ENCODE results near the gene MSI1. TPM values are rescaled to one million over a fixed set of nuclear protein-coding genes. Genes with fewer than 3 reads are reported as not detected.

MSI1 gene
- total and polyA plus RNA-seq, 2 of the 13 experiments (the other 11 are each of a cell fraction or from before 2014, with no cell fraction given): 0.09 to 0.46 TPM

DNA sequence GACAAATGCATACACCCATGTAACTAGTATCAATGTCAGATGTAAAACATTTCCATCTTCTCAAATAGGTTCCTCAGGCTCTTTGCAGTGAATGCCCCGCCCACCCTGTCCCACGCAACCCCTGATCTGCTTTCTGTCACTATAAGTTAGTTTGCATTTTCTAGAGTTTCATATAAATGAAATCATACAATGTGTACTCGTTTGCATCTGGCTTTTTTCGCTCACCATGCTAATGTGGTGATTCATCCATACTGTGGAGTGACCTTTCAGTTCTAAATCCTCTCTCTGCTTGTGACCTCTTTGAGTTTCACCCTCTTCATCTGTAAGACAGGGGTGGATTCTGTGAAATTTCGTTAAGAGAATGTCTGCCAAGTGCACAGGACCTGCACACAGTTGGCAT is 30.6 kb upstream of the MSI1 start:
- Histone ChIP-seq H3K4me2 (ENCODE audit: low read depth, low read length) (no peak overlapping the region), H3K9ac (ENCODE audit: insufficient read depth, low read depth, low read length) (no peak overlapping the region)

More for the DNA sequence above, 30.6 kb upstream of the MSI1 start:
- H4K20me1 ChIP-seq (ENCODE audit: insufficient read depth, low read length): no peaks in the 10 kb centered on the region
- FAIRE-seq: no peak
- intact Hi-C loops (cut with micrococcal nuclease; ENCODE audit: unreplicated experiment) (no loop called here), in situ Hi-C loops (cut with HindIII; ENCODE audit: extremely low pct_ligation_motif_present, low pct_unique_long_range_greater_than_20kb) (no loop called here)
- ChIA-PET CTCF (ENCODE audit: low intra/inter-chr PET ratio, low total read pairs) (interaction anchor here (0.6 kb wide), 1 partner anchor 1833 kb away, joined by 3 read pairs; no protein-coding TSS in a partner anchor), POLR2A (no interaction called here)
- no peak for DNase-seq (ENCODE audit: low spot score)
- WGBS (ENCODE audit: low lambda C conversion rate): 17% methylated on average over 5 of the region's 5 CpGs
- H3K9me3 ChIP-seq (ENCODE audit: low read length): no peaks in the 10 kb centered on the region
- H3K4me1 ChIP-seq (ENCODE audit: insufficient read depth, low read length): peaks cover 12% of the 10 kb centered on the region
- no peak overlapping the region for H3K27ac ChIP-seq (ENCODE audit: extremely low read length, insufficient read depth, low read length)
- no peak for TF ChIP-seq NFIB (CRISPR knock-in tag; IDR thresholded peaks at IDR 0.05; ENCODE audit: borderline replicate concordance)
- TF ChIP-seq CREB1 (IDR thresholded peaks at IDR 0.05): no peak
- TF ChIP-seq CREB1 (CRISPR knock-in tag; IDR thresholded peaks at IDR 0.05): no peak
- TF ChIP-seq, protein P1, sequence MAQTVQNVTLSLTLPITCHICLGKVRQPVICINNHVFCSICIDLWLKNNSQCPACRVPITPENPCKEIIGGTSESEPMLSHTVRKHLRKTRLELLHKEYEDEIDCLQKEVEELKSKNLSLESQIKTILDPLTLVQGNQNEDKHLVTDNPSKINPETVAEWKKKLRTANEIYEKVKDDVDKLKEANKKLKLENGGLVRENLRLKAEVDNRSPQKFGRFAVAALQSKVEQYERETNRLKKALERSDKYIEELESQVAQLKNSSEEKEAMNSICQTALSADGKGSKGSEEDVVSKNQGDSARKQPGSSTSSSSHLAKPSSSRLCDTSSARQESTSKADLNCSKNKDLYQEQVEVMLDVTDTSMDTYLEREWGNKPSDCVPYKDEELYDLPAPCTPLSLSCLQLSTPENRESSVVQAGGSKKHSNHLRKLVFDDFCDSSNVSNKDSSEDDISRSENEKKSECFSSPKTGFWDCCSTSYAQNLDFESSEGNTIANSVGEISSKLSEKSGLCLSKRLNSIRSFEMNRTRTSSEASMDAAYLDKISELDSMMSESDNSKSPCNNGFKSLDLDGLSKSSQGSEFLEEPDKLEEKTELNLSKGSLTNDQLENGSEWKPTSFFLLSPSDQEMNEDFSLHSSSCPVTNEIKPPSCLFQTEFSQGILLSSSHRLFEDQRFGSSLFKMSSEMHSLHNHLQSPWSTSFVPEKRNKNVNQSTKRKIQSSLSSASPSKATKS (CRISPR knock-in tag; IDR thresholded peaks at IDR 0.05): no peak
- no peak for TF ChIP-seq ZNF10 (CRISPR knock-in tag; IDR thresholded peaks at IDR 0.05; ENCODE audit: borderline replicate concordance, low read depth)
- TF ChIP-seq ZNF761 (CRISPR knock-in tag; conservative IDR thresholded peaks at IDR 0.05): no peak
- no peak for TF ChIP-seq MYNN (CRISPR knock-in tag; IDR thresholded peaks at IDR 0.05; ENCODE audit: low read depth)
- TF ChIP-seq, protein P2, sequence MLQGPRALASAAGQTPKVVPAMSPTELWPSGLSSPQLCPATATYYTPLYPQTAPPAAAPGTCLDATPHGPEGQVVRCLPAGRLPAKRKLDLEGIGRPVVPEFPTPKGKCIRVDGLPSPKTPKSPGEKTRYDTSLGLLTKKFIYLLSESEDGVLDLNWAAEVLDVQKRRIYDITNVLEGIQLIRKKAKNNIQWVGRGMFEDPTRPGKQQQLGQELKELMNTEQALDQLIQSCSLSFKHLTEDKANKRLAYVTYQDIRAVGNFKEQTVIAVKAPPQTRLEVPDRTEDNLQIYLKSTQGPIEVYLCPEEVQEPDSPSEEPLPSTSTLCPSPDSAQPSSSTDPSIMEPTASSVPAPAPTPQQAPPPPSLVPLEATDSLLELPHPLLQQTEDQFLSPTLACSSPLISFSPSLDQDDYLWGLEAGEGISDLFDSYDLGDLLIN (CRISPR knock-in tag; IDR thresholded peaks at IDR 0.05; ENCODE audit: borderline replicate concordance): no peak
- TF ChIP-seq, protein P3, sequence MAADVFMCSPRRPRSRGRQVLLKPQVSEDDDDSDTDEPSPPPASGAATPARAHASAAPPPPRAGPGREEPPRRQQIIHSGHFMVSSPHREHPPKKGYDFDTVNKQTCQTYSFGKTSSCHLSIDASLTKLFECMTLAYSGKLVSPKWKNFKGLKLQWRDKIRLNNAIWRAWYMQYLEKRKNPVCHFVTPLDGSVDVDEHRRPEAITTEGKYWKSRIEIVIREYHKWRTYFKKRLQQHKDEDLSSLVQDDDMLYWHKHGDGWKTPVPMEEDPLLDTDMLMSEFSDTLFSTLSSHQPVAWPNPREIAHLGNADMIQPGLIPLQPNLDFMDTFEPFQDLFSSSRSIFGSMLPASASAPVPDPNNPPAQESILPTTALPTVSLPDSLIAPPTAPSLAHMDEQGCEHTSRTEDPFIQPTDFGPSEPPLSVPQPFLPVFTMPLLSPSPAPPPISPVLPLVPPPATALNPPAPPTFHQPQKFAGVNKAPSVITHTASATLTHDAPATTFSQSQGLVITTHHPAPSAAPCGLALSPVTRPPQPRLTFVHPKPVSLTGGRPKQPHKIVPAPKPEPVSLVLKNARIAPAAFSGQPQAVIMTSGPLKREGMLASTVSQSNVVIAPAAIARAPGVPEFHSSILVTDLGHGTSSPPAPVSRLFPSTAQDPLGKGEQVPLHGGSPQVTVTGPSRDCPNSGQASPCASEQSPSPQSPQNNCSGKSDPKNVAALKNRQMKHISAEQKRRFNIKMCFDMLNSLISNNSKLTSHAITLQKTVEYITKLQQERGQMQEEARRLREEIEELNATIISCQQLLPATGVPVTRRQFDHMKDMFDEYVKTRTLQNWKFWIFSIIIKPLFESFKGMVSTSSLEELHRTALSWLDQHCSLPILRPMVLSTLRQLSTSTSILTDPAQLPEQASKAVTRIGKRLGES (CRISPR knock-in tag; IDR thresholded peaks at IDR 0.05; ENCODE audit: borderline replicate concordance): no peak
- no peak for TF ChIP-seq ZNF746 (CRISPR knock-in tag; IDR thresholded peaks at IDR 0.05)
- no peak for TF ChIP-seq DMAP1 (CRISPR knock-in tag; IDR thresholded peaks at IDR 0.05)
- no peak for TF ChIP-seq ARNT2 (CRISPR knock-in tag; IDR thresholded peaks at IDR 0.05; ENCODE audit: low read depth)
- TF ChIP-seq ZNF251 (CRISPR knock-in tag; IDR thresholded peaks at IDR 0.05): no peak
- no peaks in the 10 kb centered on the region for H3K36me3 ChIP-seq (replicated peaks in 1 of 2; ENCODE audit: control insufficient read depth in 1 of 2, insufficient read depth in 2 of 2, low read length in 2 of 2)
- no TSS peak for BruUV-seq (replicated peaks)
- no peaks in the 10 kb centered on the region for H3K79me2 ChIP-seq (ENCODE audit: insufficient read depth, low read length)
- H3K27me3 ChIP-seq (ENCODE audit: control insufficient read depth in 1 of 2, insufficient read depth in 2 of 2, low read length in 2 of 2): peaks cover 2 to 15% of the 10 kb centered on the region in 2 experiments; a peak in 4 of 5 replicates
- H2AFZ ChIP-seq (ENCODE audit: low read length): no peak overlapping the region
- H3K4me3 ChIP-seq (replicated peaks in 1 of 3; ENCODE audit: insufficient read depth in 1 of 3, low read depth in 2 of 3, low read length in 3 of 3): no peak overlapping the region
- ATAC-seq: no peak
